ENCODE data around the gene COA7. TPM values are rescaled to one million over a fixed set of nuclear protein-coding genes. Genes with fewer than 3 reads are reported as not detected.

COA7 gene
- total RNA-seq, 2 donors from 2014 or later: 14.8 to 23.8 TPM

GRCh38 chr1:52658795-52659194 is 39.4 kb downstream of the COA7 start:
- intact Hi-C loops (cut with DNase I): no loop called here
- no peak for DNase-seq

GRCh38 chr1:52657702-52658101 is 40.4 kb downstream of the COA7 start:
- no peak for TF ChIP-seq CTCF (IDR thresholded peaks at IDR 0.05)
- Histone ChIP-seq H3K27ac (no peak overlapping the region), H3K36me3 (no peaks in the 10 kb centered on the region), H3K4me3 (no peak overlapping the region), H3K9me3 (no peaks in the 10 kb centered on the region), H3K9ac (ENCODE audit: low read depth in 2 of 2, low read length in 2 of 2) (no peak overlapping the region), H3K27me3 (no peaks in the 10 kb centered on the region), H3K4me1 (no peaks in the 10 kb centered on the region)
- intact Hi-C loops (cut with DNase I): no loop called here
- DNase-seq: no peak

More at GRCh38 chr1:52658795-52659194, 39.4 kb downstream of the COA7 start:
- H3K4me1 ChIP-seq: no peaks in the 10 kb centered on the region
- TF ChIP-seq CTCF (IDR thresholded peaks at IDR 0.05): no peak
- H3K4me3 ChIP-seq: no peak overlapping the region
- H3K9me3 ChIP-seq: no peaks in the 10 kb centered on the region
- H3K36me3 ChIP-seq: no peaks in the 10 kb centered on the region
- H3K9ac ChIP-seq (ENCODE audit: low read depth in 2 of 2, low read length in 2 of 2): no peak overlapping the region
- no peak overlapping the region for H3K27ac ChIP-seq
- H3K27me3 ChIP-seq: no peaks in the 10 kb centered on the region

- no peaks in the 10 kb centered on the region for H3K9me3 ChIP-seq
- TF ChIP-seq CTCF (IDR thresholded peaks at IDR 0.05): no peak
- no peaks in the 10 kb centered on the region for H3K36me3 ChIP-seq
- no peaks in the 10 kb centered on the region for H3K27me3 ChIP-seq
- no peak overlapping the region for H3K4me3 ChIP-seq
- H3K27ac ChIP-seq: no peak overlapping the region
- H3K4me1 ChIP-seq: no peaks in the 10 kb centered on the region
- no peak for DNase-seq
- intact Hi-C loops (cut with DNase I): no loop called here
- H3K9ac ChIP-seq (ENCODE audit: low read depth in 2 of 2, low read length in 2 of 2): no peak overlapping the region
Measured at GRCh38 chr1:52654063-52654462, 44.1 kb downstream of the COA7 start.

DNA sequence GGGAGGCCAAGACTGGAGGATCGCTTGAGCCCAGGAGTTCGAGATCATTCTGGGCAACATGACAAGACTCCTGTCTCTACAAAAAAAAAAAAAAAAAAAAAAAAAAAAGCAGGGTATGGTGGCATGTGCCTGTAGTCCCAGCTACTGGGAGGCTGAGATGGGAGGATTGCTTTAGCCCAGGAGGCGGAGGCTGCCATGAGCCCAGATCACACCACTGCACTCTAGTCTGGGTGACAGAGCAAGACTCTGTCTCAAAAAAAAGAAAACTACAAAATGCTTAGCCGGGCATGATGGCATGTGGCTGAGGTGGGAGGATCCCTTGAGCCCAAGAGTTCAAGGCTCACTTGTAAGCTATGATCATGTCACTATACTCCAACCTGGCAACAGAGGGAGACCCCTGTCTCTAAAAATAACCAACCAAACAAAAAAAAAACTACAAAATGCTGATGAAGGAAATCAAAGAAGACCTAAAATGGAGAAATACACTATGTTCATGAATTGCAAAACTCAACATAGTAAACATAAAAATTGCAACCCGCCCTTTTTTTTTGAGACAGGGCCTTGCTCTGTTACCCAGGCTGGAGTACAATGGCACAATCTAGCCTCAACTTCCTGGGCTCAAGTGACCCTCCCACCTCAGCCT is 44.8 kb downstream of the COA7 start:
- Histone ChIP-seq H3K36me3 (no peaks in the 10 kb centered on the region), H3K9me3 (no peaks in the 10 kb centered on the region), H3K9ac (ENCODE audit: low read depth in 2 of 2, low read length in 2 of 2) (no peak overlapping the region), H3K27me3 (no peaks in the 10 kb centered on the region), H3K4me3 (no peak overlapping the region), H3K27ac (no peak overlapping the region), H3K4me1 (no peaks in the 10 kb centered on the region)
- TF ChIP-seq CTCF (IDR thresholded peaks at IDR 0.05): no peak
- no peak for DNase-seq
- intact Hi-C loops (cut with DNase I): no loop called here

DNA sequence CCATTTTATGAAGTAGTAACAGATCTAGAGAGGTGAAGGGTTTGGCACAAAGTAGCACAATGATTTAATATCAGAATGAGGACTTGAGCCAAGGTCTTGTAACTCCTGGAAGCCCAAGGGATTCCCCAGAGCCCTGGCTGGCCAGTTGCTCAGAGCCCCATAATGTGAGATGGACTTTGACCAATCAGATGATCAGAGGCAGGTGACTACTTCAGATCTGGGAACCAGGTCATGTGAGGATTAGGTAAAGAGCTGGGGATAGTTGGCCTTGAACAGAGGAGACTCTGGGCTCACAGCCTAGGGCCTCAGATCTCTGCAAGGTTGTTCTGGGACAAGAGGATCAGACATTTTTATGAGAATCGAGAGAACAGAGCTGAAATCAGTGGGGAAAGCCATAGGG is 46.2 kb downstream of the COA7 start:
- no peak overlapping the region for H3K4me3 ChIP-seq
- no peak overlapping the region for H3K9ac ChIP-seq (ENCODE audit: low read depth in 2 of 2, low read length in 2 of 2)
- no peaks in the 10 kb centered on the region for H3K27me3 ChIP-seq
- no peak for DNase-seq
- H3K4me1 ChIP-seq: no peaks in the 10 kb centered on the region
- H3K9me3 ChIP-seq: no peaks in the 10 kb centered on the region
- H3K27ac ChIP-seq: no peak overlapping the region
- TF ChIP-seq CTCF (IDR thresholded peaks at IDR 0.05): no peak
- intact Hi-C loops (cut with DNase I): no loop called here
- no peaks in the 10 kb centered on the region for H3K36me3 ChIP-seq

Data from colonic mucosa (tissue), 4 donors.